ENCODE data around the gene UBE2G1. TPM values are rescaled to one million over a fixed set of nuclear protein-coding genes. Genes with fewer than 3 reads are reported as not detected.

UBE2G1 gene
- total and polyA plus RNA-seq, 2 of the 8 experiments (the other 6 are each of a cell fraction or from before 2014, with no cell fraction given), result 73.9 to 170 TPM

- Histone ChIP-seq H4K20me1 (replicated peaks in 1 of 2; ENCODE audit: control insufficient read depth in 1 of 2, insufficient read depth in 2 of 2, low read length in 2 of 2) (peaks cover 35 to 42% of the 10 kb centered on the region in 2 experiments), H3K14ac (ENCODE audit: insufficient read length) (no peak overlapping the region), H3K18ac (ENCODE audit: extremely low read depth, low read length) (no peak overlapping the region), H4K91ac (replicated peaks; ENCODE audit: insufficient read length, low read length) (no peak overlapping the region), H2BK5ac (ENCODE audit: low read depth, low read length) (no peak overlapping the region), H4K5ac (ENCODE audit: insufficient read length, low read depth, low read length) (no peak overlapping the region), H2AK5ac (ENCODE audit: low read depth, low read length) (no peak overlapping the region), H3K4ac (replicated peaks; ENCODE audit: insufficient read length, low read depth, low read length) (no peak overlapping the region), H3K9me3 (ENCODE audit: insufficient read depth in 2 of 2, low read depth in 1 of 2, low read length in 1 of 2) (no peaks in the 10 kb centered on the region), H2BK120ac (replicated peaks; ENCODE audit: low read depth, low read length) (no peak overlapping the region), H2AFZ (ENCODE audit: low read length) (no peak overlapping the region), H3K4me1 (replicated peaks in 1 of 4; ENCODE audit: control insufficient read depth in 3 of 4, insufficient read depth in 4 of 4, low read length in 3 of 4) (peaks cover 0 to 7% (median under 1%) of the 10 kb centered on the region in 4 experiments; a peak in 4 of 7 replicates), H2BK15ac (ENCODE audit: low read length) (no peak overlapping the region), H3K23ac (ENCODE audit: insufficient read length) (no peak overlapping the region), H3K9ac (replicated peaks in 1 of 4; ENCODE audit: extremely low read depth in 1 of 4, low read depth in 3 of 4, low read length in 3 of 4) (no peak overlapping the region), H3K4me2 (ENCODE audit: insufficient read depth in 1 of 2, low read depth in 2 of 2, low read length in 2 of 2) (peak overlapping the region in 1 of 2 experiments; percentile 3; a peak in 2 of 4 replicates), H3K56ac (replicated peaks; ENCODE audit: insufficient read length, low read depth, low read length) (no peak overlapping the region), H3K36me3 (ENCODE audit: control insufficient read depth in 2 of 4, insufficient read depth in 4 of 4, low read length in 3 of 4) (no peaks in the 10 kb centered on the region; a peak in 1 of 8 replicates), H3K79me1 (ENCODE audit: low read depth, low read length) (peaks cover 11% of the 10 kb centered on the region), H3K27ac (ENCODE audit: low read depth, low read length) (no peak overlapping the region), H2BK20ac (ENCODE audit: low read length) (no peak overlapping the region), H3K27me3 (replicated peaks in 1 of 4; ENCODE audit: control insufficient read depth in 3 of 4, extremely low read depth in 1 of 4, insufficient read depth in 3 of 4, low read length in 3 of 4) (no peaks in the 10 kb centered on the region), H3K79me2 (ENCODE audit: control insufficient read depth in 1 of 2, insufficient read depth in 2 of 2, low read length in 2 of 2) (peaks cover 44 to 99% of the 10 kb centered on the region in 2 experiments), H3K23me2 (ENCODE audit: low read depth, low read length) (no peaks in the 10 kb centered on the region; the same call in 1 of the 2 replicates), H3K4me3 (ENCODE audit: extremely low read depth in 1 of 4, insufficient read depth in 2 of 4, low read depth in 3 of 4, low read length in 4 of 4) (no peak overlapping the region), H2BK12ac (ENCODE audit: low read depth, low read length) (no peak overlapping the region), H4K8ac (ENCODE audit: extremely low read depth, insufficient read depth, low read length) (no peak overlapping the region)
- ChIA-PET CTCF (ENCODE audit: partially characterized antibody) (interaction anchor here (0.9 to 1.4 kb wide), 4 partner anchors 10 to 57 kb away, joined by 3 to 5 read pairs (median 4); no protein-coding TSS in a partner anchor), POLR2A (ENCODE audit: partially characterized antibody) (interaction anchor here (0.7 to 3.2 kb wide), 8 partner anchors 10 to 36 kb away, joined by 3 to 10 read pairs (median 3); no protein-coding TSS in a partner anchor)
- FAIRE-seq (no peak), DNase-seq (ENCODE audit: low read depth in 1 of 2, low spot score in 2 of 2) (no peak)
- WGBS, 2 experiments (ENCODE audit: extremely low coverage in 1 of 2, insufficient coverage in 1 of 2, insufficient read length in 1 of 2, insufficient replicate concordance in 2 of 2, low coverage in 1 of 2, low lambda C conversion rate in 2 of 2, missing lambda C conversion rate in 1 of 2), result 85% methylated on average over 5 of the region's 5 CpGs; no CpG with 5 or more reads in 1 of the 2 experiments
- TF ChIP-seq BCL11A (IDR thresholded peaks at IDR 0.05; ENCODE audit: low read depth in 2 of 2, low read length in 2 of 2), result no peak
- no peak for TF ChIP-seq EP300 (IDR thresholded peaks at IDR 0.05; ENCODE audit: borderline replicate concordance in 1 of 2, low read depth in 2 of 2, low read length in 2 of 2)
- TF ChIP-seq CREB1 (IDR thresholded peaks at IDR 0.05), result no peak
- TF ChIP-seq ASH2L (IDR thresholded peaks at IDR 0.05; ENCODE audit: low read length), result no peak
- TF ChIP-seq SIN3A (conservative IDR thresholded peaks at IDR 0.05 in 1 of 2, IDR thresholded peaks at IDR 0.05 in 1 of 2; ENCODE audit: low read depth in 1 of 2, low read length in 2 of 2), result no peak
- no peak for TF ChIP-seq RFX5 (IDR thresholded peaks at IDR 0.05; ENCODE audit: borderline replicate concordance, low read depth, low read length)
- TF ChIP-seq RXRA (IDR thresholded peaks at IDR 0.05; ENCODE audit: insufficient read depth, low read depth, low read length), result no peak
- TF ChIP-seq CHD2 (IDR thresholded peaks at IDR 0.05; ENCODE audit: low read length), result no peak
- no peak for TF ChIP-seq KDM4A (IDR thresholded peaks at IDR 0.05; ENCODE audit: low read depth, low read length, severe bottlenecking)
- no peak for TF ChIP-seq ATF3 (IDR thresholded peaks at IDR 0.05; ENCODE audit: insufficient read depth, low read depth, low read length)
Measured at GRCh38 chr17:4342535-4342934, 23.9 kb downstream of the UBE2G1 start.

All from H1 (cell line).